NK-92 (cell line): ENCODE data around the gene DDIT3.

Experiments
- DNase-seq: peaks from one replicate; lab custom pipeline; 2025; ENCODE audit not compliant: unreplicated experiment; lab: John Stamatoyannopoulos, UW

Gene DDIT3

GRCh38 chr12:57547288-57548012 is 27.1 kb upstream of the DDIT3 start:
- DNase-seq, result no peak

DNA sequence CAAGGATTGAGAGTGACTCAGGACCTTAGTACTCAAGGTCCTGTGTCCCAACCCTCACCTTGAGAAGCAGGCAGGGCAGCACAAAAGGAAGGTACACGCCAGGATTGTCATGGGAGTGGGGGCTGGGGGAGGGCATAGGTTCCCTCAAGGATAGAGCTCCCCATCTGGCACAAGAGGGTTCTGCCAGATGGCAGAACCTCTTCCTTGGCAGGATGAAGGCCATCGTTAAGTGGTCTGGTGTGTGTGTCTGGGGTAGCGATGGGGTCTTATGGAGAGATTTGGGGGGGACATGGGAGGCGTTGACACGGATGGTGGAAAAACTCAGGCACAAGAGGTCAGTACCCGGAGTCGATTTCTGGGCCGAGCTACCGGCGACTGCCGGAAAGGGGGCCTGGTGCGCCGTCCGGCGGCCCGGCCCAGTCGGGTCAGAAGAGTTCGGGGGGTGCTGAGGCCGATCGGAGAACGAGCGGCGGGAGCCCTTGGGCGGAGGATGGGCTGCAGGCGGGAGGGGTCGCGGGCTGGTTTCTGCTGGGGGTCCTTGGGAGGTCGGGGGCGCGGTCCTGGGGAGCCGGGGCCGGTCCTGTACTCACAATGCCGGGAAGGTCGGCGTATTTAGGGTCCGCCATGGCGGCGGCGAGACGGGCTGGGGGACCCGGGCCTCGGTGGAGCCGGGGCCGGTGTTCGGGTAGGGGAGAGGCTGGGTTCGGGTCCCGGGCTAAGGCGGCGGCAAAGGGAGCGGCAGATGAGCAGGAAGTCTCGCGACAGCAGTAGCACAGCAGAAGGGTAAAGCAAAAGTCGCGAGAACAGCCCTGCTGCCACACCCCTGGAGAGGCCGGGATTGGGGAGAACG is 26.3 kb upstream of the DDIT3 start, which contains the start of gene DCTN2:
Gene DCTN2 (minus strand): TSS at position 755 of the 850 bp plus-strand sequence. CDS start 129 bp downstream, at position 626.
- peak; percentile 40 for DNase-seq

DNA sequence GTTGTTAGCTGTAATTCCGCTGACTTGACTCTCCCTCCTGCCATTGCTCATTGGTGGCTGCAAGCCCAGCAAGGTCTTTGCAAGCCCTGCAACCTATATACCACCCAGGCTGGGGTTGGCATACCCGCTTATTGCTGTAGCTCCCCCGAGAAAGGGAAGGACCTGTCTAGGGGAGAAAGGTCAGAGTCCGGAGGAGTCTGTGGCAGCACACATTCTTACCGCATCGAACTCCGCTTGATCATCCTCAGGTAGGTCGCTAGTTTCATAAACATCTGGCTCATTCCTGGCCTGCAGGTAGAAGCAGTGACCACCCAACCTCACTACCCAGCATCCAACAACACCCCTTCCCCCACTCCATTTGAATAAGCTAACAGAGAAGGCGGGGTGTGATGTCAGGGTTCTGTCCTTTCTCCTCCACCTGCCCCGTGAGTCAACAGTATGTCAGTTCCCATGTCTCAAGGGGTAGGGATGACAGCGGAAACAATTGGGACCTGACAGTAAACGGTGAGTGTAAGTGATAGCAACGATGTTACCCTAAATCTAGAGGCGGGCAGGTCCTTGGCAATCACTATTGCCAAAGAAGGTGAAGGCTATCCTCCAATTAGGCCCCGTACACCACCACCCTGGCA is 25.6 kb upstream of the DDIT3 start:
- no peak for DNase-seq

- DNase-seq, result no peak
Measured at GRCh38 chr12:57543581-57543980, 23.3 kb upstream of the DDIT3 start.

- DNase-seq, result no peak
Measured at GRCh38 chr12:57541717-57542116, 21.4 kb upstream of the DDIT3 start.

GRCh38 chr12:57541001-57541400 is 20.7 kb upstream of the DDIT3 start:
- no peak for DNase-seq

DNA sequence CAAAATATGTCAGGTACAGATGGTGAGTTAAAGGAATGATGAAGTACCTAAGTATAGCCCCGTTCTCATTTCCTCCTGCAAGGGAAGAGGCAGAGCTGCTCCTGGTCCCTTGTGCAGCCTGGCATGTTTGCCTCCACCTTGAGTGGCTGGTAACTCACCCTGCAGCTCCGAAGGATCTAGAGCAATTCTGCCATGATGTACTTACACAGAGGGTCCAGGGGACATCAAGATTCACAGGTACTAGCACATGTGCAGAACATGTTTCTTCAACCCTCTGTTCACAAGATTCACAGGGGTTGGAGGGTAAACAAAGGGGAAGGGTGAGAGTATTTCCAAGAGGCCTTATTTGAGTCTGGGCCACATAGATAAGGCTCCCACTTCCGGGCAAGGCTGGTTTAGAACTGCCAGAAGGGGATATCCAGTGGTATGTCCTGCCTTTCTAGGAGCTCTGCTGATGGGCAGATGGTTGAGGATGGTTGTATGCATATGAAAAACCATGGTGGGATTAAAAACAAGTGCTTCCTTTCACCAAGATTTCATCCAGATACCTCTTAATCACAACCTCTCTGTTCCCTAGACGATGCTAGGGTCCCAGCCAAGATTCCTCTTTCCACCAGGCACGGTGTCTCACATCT is 18.9 kb upstream of the DDIT3 start:
- no peak for DNase-seq

GRCh38 chr12:57536597-57536942 is 16.3 kb upstream of the DDIT3 start:
- no peak for DNase-seq

- DNase-seq, result no peak
Measured at GRCh38 chr12:57535764-57536596, 15.7 kb upstream of the DDIT3 start.

DNA sequence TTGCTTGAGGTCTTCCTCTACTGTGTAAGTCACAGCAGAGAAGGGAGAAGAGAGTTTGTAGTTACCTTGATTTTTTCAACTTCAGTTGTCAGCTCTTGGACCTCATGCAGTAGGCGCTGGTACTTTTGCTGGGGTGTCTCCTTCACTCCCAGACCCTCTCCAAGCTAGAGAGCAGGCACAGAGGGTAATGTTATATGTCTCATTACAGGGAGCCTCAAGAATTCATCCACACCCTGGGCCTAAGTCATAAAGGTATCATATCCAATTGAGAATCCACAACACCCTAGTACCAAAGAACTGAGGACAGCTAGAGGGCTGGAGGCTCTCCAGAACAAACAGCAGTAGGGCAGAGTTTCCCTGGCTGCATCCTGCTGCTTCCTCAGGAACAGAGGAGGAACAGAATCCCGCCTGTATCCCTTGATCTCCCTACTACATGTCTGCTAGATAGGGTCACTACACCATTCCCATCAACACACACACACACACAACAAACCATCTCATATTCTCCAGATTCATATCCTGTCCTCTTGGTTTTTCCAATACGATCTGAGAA is 14.8 kb upstream of the DDIT3 start:
- no peak for DNase-seq

DNA sequence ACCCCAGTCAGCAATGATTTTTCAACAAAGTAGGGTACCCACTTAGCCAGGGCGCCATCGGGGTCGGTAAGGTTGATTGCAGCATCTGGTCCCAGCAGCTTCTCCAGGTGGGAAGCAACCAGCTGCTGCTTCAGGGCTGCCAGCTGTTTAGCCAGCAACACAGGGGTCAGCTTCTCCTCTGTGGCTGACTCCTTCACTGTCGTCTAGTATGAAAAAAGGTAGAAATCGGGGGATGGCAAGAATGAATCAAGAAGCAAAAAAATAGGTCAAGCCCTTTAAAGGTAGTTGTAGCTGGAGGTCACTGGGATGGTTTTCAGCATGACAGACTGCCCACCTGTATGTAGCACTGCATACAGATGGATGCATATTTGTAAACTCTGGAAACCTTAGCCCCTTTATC is 13.9 kb upstream of the DDIT3 start:
- no peak for DNase-seq

DNA sequence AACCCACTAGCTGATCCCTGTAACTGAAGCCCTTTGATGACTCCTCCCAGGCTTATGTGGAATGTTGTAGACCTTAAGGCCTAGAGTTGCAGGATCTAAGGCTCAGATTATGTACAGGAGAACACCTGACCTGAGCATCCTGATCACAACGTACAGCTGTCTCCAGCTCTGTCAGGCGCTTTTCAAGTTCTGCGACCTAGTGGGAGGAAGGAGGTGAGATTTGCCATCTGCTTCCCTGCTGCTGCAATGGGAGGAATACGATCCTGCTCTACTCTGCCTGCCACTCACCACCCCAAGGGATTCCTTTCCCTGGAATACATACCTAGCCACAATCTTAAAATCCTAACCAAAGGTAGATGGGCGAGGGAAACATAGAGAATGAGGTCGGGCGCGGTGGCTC is 12.8 kb upstream of the DDIT3 start:
- no peak for DNase-seq

DNA sequence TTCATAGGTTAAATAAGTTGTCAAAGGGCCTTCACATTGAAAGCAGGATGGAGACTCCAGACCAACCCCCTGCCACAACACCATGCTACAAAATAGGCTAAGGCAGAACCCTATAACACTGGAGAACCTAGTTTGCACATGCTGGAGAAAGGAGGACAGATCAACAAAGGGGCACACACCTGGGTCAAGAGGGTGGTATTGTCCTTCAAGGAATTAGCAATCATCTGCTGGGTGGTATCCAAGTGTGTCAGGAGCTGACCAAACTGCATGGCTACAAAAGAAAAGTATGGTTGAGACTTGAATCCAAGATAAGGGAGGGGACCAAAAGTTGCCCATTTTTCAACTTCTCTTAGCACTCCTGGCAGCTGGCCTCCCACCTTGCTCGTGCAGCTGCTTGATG is 11.5 kb upstream of the DDIT3 start:
- no peak for DNase-seq

- no peak for DNase-seq
Measured at GRCh38 chr12:57530396-57531142, 10.3 kb upstream of the DDIT3 start.

GRCh38 chr12:57529831-57530230 is 9.5 kb upstream of the DDIT3 start:
- DNase-seq, result no peak

DNA sequence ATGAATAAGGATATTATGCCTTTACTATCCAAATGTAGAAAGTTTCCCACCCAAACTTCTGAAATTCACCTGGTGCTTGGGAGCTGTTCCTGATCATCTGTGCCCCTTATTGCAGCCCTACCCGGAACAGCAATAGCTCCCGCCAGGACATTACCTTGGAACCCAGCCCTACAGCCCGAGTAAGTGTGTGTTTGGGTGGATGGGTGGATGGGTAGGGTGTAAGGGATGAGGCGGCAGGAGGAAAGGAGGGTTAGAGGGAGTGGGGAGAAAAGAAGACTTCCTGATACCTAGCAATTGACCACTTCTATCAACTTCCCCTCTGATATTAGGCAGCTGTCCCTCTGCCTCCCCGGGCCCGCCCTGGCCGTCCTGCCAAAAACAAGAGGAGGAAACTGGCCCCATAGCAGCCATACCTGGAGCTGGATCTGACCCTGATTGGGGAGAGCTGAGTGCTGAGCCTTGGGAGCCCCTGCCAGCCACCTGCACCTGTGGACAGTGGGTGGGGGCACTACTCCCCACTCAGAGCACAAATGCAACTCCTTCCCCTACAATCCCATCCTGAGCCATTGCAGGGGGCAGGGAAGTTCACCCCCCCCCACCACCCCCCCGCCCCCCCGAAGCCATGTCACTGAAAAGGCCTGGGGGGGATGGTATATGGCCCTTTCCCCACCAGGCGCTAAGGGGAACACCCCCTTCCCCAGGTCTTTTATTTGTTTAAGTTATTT is 8.7 kb upstream of the DDIT3 start:
- no peak for DNase-seq

- DNase-seq, result no peak
Measured at GRCh38 chr12:57528176-57528575, 7.9 kb upstream of the DDIT3 start.

DNA sequence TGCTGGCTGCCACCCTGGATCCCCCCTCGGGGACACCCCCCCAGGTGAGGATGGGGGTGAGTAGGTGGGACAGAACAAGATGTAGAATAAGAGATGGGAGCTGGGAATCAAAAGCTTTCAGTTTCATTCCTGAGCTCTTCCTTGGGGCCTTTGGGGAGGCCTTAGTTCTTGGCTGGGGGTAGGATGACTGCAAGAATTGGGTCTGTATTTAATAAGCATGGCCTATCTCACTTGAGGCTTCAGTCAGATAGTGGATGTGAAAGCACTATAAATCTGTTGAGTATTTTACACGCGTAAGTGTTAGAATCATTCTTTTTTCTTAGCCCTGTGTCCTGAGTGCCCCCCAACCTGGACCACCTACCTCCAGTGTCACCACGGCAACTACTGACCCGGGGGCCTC is 6.9 kb upstream of the DDIT3 start:
- no peak for DNase-seq
